ENCODE data around the gene SHKBP1. TPM values are rescaled to one million over a fixed set of nuclear protein-coding genes. Genes with fewer than 3 reads are reported as not detected.

SHKBP1 gene
- total and polyA plus RNA-seq, 10 of the 15 experiments (the other 5 are each of a cell fraction or from before 2014, with no cell fraction given): 2.3 to 123 (median 67.0) TPM

DNA sequence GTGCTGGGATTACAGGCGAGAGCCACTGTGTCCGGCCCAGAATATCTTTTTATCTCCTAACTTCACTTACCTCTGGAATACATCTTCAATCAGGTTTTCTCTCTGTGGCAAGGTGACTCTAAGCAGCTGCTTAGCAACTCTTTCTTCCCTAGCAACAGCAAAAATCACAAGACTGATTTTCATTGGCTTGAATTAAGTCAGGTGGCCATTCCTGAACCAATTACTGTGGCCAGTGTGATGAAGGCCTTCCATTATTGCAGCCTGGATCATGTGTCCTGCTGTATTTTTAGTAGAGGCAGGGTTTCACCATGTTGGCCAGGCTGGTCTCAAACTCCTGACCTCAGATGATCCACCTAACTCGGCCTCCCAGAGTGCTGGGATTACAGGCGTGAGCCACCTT lies 15.5 kb downstream of the SHKBP1 start (continued):
- TF ChIP-seq SMARCA5 (IDR thresholded peaks at IDR 0.05): no peak
- TF ChIP-seq MTA2 (IDR thresholded peaks at IDR 0.05; ENCODE audit: low read depth): no peak
- TF ChIP-seq ATF7 (IDR thresholded peaks at IDR 0.05; ENCODE audit: low read depth): no peak
- peak; percentile 17 for TF ChIP-seq FOS (IDR thresholded peaks at IDR 0.05; ENCODE audit: borderline replicate concordance, extremely low read depth, insufficient read length)
- no peak for TF ChIP-seq TCF7 (IDR thresholded peaks at IDR 0.05; ENCODE audit: borderline replicate concordance)
- no peak for TF ChIP-seq CHD4 (IDR thresholded peaks at IDR 0.05)
- TF ChIP-seq NFYB (IDR thresholded peaks at IDR 0.05; ENCODE audit: insufficient read depth, low read depth, low read length): peak; percentile 84
- TF ChIP-seq, protein P1, sequence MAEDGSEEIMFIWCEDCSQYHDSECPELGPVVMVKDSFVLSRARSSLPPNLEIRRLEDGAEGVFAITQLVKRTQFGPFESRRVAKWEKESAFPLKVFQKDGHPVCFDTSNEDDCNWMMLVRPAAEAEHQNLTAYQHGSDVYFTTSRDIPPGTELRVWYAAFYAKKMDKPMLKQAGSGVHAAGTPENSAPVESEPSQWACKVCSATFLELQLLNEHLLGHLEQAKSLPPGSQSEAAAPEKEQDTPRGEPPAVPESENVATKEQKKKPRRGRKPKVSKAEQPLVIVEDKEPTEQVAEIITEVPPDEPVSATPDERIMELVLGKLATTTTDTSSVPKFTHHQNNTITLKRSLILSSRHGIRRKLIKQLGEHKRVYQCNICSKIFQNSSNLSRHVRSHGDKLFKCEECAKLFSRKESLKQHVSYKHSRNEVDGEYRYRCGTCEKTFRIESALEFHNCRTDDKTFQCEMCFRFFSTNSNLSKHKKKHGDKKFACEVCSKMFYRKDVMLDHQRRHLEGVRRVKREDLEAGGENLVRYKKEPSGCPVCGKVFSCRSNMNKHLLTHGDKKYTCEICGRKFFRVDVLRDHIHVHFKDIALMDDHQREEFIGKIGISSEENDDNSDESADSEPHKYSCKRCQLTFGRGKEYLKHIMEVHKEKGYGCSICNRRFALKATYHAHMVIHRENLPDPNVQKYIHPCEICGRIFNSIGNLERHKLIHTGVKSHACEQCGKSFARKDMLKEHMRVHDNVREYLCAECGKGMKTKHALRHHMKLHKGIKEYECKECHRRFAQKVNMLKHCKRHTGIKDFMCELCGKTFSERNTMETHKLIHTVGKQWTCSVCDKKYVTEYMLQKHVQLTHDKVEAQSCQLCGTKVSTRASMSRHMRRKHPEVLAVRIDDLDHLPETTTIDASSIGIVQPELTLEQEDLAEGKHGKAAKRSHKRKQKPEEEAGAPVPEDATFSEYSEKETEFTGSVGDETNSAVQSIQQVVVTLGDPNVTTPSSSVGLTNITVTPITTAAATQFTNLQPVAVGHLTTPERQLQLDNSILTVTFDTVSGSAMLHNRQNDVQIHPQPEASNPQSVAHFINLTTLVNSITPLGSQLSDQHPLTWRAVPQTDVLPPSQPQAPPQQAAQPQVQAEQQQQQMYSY (CRISPR knock-in tag; IDR thresholded peaks at IDR 0.05): no peak

- in situ Hi-C loops (cut with MboI): no loop called here
- CTCF ChIA-PET: interaction anchor here (0.5 to 3.1 kb wide), 2 partner anchors 9 to 1043 kb away, joined by 3 to 7 read pairs; no protein-coding TSS in a partner anchor
- RAD21 ChIA-PET (ENCODE audit: unreplicated experiment): interaction anchor here (1.6 kb wide), 1 partner anchor 45 kb away, joined by 4 read pairs; no protein-coding TSS in a partner anchor
- Histone ChIP-seq H3K79me2 (ENCODE audit: control insufficient read depth, insufficient read depth, low read length) (no peaks in the 10 kb centered on the region), H4K20me1 (ENCODE audit: control insufficient read depth, insufficient read depth) (no peaks in the 10 kb centered on the region), H3K4me3 (no peak overlapping the region), H3K9me3 (replicated peaks; ENCODE audit: control insufficient read depth, insufficient read depth, low read length) (no peaks in the 10 kb centered on the region), H2AFZ (ENCODE audit: control insufficient read depth, low read depth, low read length) (no peak overlapping the region), H3K4me2 (ENCODE audit: control insufficient read depth, insufficient read depth) (no peak overlapping the region), H3K36me3 (ENCODE audit: control insufficient read depth in 2 of 2, insufficient read depth in 2 of 2, low read length in 1 of 2) (no peaks in the 10 kb centered on the region), H3K4me1 (ENCODE audit: control insufficient read depth, insufficient read depth, low read length) (peaks cover 5% of the 10 kb centered on the region), H3K27me3 (replicated peaks in 1 of 2; ENCODE audit: control insufficient read depth in 2 of 2, insufficient read depth in 2 of 2, low read length in 1 of 2) (peaks cover 3 to 6% of the 10 kb centered on the region in 2 experiments; a peak in 2 of 4 replicates), H3K27ac (ENCODE audit: control insufficient read depth, insufficient read depth) (no peak overlapping the region), H3K9ac (ENCODE audit: control insufficient read depth, insufficient read depth, low read length) (no peak overlapping the region)
- ATAC-seq (no peak), DNase-seq (ENCODE audit: low read depth, low spot score) (no peak), FAIRE-seq (no peak)
- no TSS peak for BruUV-seq (replicated peaks)
- intact Hi-C loops (cut with micrococcal nuclease; ENCODE audit: unreplicated experiment): no loop called here
- SMC1A ChIA-PET (ENCODE audit: uncharacterized antibody, unreplicated experiment): no interaction called here
- POLR2A ChIA-PET: interaction anchor here (0.7 kb wide), 1 partner anchor 43 kb away, joined by 7 read pairs; no protein-coding TSS in a partner anchor
- 47% methylated on average over 8 of the region's 8 CpGs for WGBS (ENCODE audit: insufficient coverage, insufficient replicate concordance, low lambda C conversion rate, missing lambda C conversion rate)
- TF ChIP-seq CBFB (IDR thresholded peaks at IDR 0.05; ENCODE audit: low read depth) (no peak), MXI1 (IDR thresholded peaks at IDR 0.05; ENCODE audit: low read depth, low read length) (no peak), MYC (IDR thresholded peaks at IDR 0.05; ENCODE audit: insufficient read depth, insufficient read length, insufficient replicate concordance, low read length, severe bottlenecking) (no peak), CHD1 (IDR thresholded peaks at IDR 0.05; ENCODE audit: low read depth, low read length) (no peak), LARP7 (IDR thresholded peaks at IDR 0.05) (no peak), KLF5 (IDR thresholded peaks at IDR 0.05; ENCODE audit: partially characterized antibody) (no peak), JUND (IDR thresholded peaks at IDR 0.05; ENCODE audit: low read depth, low read length) (no peak), RBBP5 (conservative IDR thresholded peaks at IDR 0.05) (no peak)
- TF ChIP-seq, protein P2, sequence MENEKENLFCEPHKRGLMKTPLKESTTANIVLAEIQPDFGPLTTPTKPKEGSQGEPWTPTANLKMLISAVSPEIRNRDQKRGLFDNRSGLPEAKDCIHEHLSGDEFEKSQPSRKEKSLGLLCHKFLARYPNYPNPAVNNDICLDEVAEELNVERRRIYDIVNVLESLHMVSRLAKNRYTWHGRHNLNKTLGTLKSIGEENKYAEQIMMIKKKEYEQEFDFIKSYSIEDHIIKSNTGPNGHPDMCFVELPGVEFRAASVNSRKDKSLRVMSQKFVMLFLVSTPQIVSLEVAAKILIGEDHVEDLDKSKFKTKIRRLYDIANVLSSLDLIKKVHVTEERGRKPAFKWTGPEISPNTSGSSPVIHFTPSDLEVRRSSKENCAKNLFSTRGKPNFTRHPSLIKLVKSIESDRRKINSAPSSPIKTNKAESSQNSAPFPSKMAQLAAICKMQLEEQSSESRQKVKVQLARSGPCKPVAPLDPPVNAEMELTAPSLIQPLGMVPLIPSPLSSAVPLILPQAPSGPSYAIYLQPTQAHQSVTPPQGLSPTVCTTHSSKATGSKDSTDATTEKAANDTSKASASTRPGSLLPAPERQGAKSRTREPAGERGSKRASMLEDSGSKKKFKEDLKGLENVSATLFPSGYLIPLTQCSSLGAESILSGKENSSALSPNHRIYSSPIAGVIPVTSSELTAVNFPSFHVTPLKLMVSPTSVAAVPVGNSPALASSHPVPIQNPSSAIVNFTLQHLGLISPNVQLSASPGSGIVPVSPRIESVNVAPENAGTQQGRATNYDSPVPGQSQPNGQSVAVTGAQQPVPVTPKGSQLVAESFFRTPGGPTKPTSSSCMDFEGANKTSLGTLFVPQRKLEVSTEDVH (IDR thresholded peaks at IDR 0.05; ENCODE audit: low read depth, partially characterized antibody): no peak
Measured at GRCh38 chr19:40594255-40594654, 17.6 kb downstream of the SHKBP1 start.
